ENCODE data around the gene ABR. TPM values are rescaled to one million over a fixed set of nuclear protein-coding genes. Genes with fewer than 3 reads are reported as not detected.

Gene ABR
- total and polyA plus RNA-seq, 2 of the 8 experiments (the other 6 are each of a cell fraction or from before 2014, with no cell fraction given), result 44.8 to 47.2 TPM

- Histone ChIP-seq H4K8ac (ENCODE audit: extremely low read depth, insufficient read depth, low read length) (no peak overlapping the region), H3K79me1 (ENCODE audit: low read depth, low read length) (no peaks in the 10 kb centered on the region), H3K23ac (ENCODE audit: insufficient read length) (no peak overlapping the region), H3K27me3 (replicated peaks in 1 of 4; ENCODE audit: control insufficient read depth in 3 of 4, extremely low read depth in 1 of 4, insufficient read depth in 3 of 4, low read length in 3 of 4) (no peaks in the 10 kb centered on the region; a peak in 1 of 7 replicates), H3K4me2 (ENCODE audit: insufficient read depth in 1 of 2, low read depth in 2 of 2, low read length in 2 of 2) (no peak overlapping the region), H2BK15ac (ENCODE audit: low read length) (no peak overlapping the region), H2AK5ac (ENCODE audit: low read depth, low read length) (no peak overlapping the region), H3K4ac (replicated peaks; ENCODE audit: insufficient read length, low read depth, low read length) (no peak overlapping the region), H3K36me3 (ENCODE audit: control insufficient read depth in 2 of 4, insufficient read depth in 4 of 4, low read length in 3 of 4) (no peaks in the 10 kb centered on the region), H3K4me3 (ENCODE audit: extremely low read depth in 1 of 4, insufficient read depth in 2 of 4, low read depth in 3 of 4, low read length in 4 of 4) (no peak overlapping the region), H4K5ac (ENCODE audit: insufficient read length, low read depth, low read length) (no peak overlapping the region), H2AFZ (ENCODE audit: low read length) (no peak overlapping the region), H3K9ac (replicated peaks in 1 of 4; ENCODE audit: extremely low read depth in 1 of 4, low read depth in 3 of 4, low read length in 3 of 4) (no peak overlapping the region), H2BK5ac (ENCODE audit: low read depth, low read length) (no peak overlapping the region), H3K18ac (ENCODE audit: extremely low read depth, low read length) (no peak overlapping the region), H3K4me1 (replicated peaks in 1 of 4; ENCODE audit: control insufficient read depth in 3 of 4, insufficient read depth in 4 of 4, low read length in 3 of 4) (peaks cover 0 to 4% (median 1%) of the 10 kb centered on the region in 4 experiments; a peak in 1 of 7 replicates), H3K56ac (replicated peaks; ENCODE audit: insufficient read length, low read depth, low read length) (no peak overlapping the region), H2BK20ac (ENCODE audit: low read length) (no peak overlapping the region), H2BK12ac (ENCODE audit: low read depth, low read length) (no peak overlapping the region), H3K14ac (ENCODE audit: insufficient read length) (no peak overlapping the region), H3K27ac (ENCODE audit: low read depth, low read length) (no peak overlapping the region), H3K79me2 (ENCODE audit: control insufficient read depth in 1 of 2, insufficient read depth in 2 of 2, low read length in 2 of 2) (no peaks in the 10 kb centered on the region), H3K23me2 (ENCODE audit: low read depth, low read length) (no peaks in the 10 kb centered on the region), H4K20me1 (replicated peaks in 1 of 2; ENCODE audit: control insufficient read depth in 1 of 2, insufficient read depth in 2 of 2, low read length in 2 of 2) (no peaks in the 10 kb centered on the region), H3K9me3 (ENCODE audit: insufficient read depth in 2 of 2, low read depth in 1 of 2, low read length in 1 of 2) (no peaks in the 10 kb centered on the region), H2BK120ac (replicated peaks; ENCODE audit: low read depth, low read length) (no peak overlapping the region), H4K91ac (replicated peaks; ENCODE audit: insufficient read length, low read length) (no peak overlapping the region)
- ChIA-PET CTCF (ENCODE audit: partially characterized antibody) (interaction anchor here (1.6 kb wide), 1 partner anchor 26 kb away, joined by 5 read pairs; no protein-coding TSS in a partner anchor), POLR2A (ENCODE audit: partially characterized antibody) (no interaction called here)
- FAIRE-seq (no peak), DNase-seq (ENCODE audit: low read depth in 1 of 2, low spot score in 2 of 2) (no peak)
- WGBS, 2 experiments (ENCODE audit: extremely low coverage in 1 of 2, insufficient coverage in 1 of 2, insufficient read length in 1 of 2, insufficient replicate concordance in 2 of 2, low coverage in 1 of 2, low lambda C conversion rate in 2 of 2, missing lambda C conversion rate in 1 of 2), result 68% methylated on average over 4 of the region's 4 CpGs; no CpG with 5 or more reads in 1 of the 2 experiments
- TF ChIP-seq BCL11A (IDR thresholded peaks at IDR 0.05; ENCODE audit: low read depth in 2 of 2, low read length in 2 of 2) (no peak), BACH1 (IDR thresholded peaks at IDR 0.05; ENCODE audit: low read length) (no peak), RXRA (IDR thresholded peaks at IDR 0.05; ENCODE audit: insufficient read depth, low read depth, low read length) (no peak), ATF2 (IDR thresholded peaks at IDR 0.05; ENCODE audit: low read length) (no peak), TAF1 (IDR thresholded peaks at IDR 0.05; ENCODE audit: low read depth, low read length) (no peak), SIRT6 (IDR thresholded peaks at IDR 0.05; ENCODE audit: low read length) (no peak), KDM1A (IDR thresholded peaks at IDR 0.05; ENCODE audit: borderline replicate concordance, low read length) (no peak), HDAC6 (IDR thresholded peaks at IDR 0.05; ENCODE audit: low read depth, low read length) (no peak), CBX8 (IDR thresholded peaks at IDR 0.05; ENCODE audit: borderline replicate concordance, low read depth, low read length) (no peak), TCF12 (IDR thresholded peaks at IDR 0.05; ENCODE audit: low read depth, low read length) (no peak), TEAD4 (IDR thresholded peaks at IDR 0.05; ENCODE audit: low read depth, low read length) (no peak), POU5F1 (IDR thresholded peaks at IDR 0.05; ENCODE audit: low read depth, low read length) (no peak), EP300 (IDR thresholded peaks at IDR 0.05; ENCODE audit: borderline replicate concordance in 1 of 2, low read depth in 2 of 2, low read length in 2 of 2) (no peak), CBX5 (IDR thresholded peaks at IDR 0.05; ENCODE audit: low read depth, low read length) (no peak)
Observed at GRCh38 chr17:1212946-1213345, 33.2 kb upstream of the ABR start.
